ENCODE results near the gene MMAB.

Gene MMAB

GRCh38 chr12:109557805-109558204 is 15.5 kb downstream of the MMAB start:
- no peak for DNase-seq

- DNase-seq, result no peak
Observed at GRCh38 chr12:109557200-109557599, 16.1 kb downstream of the MMAB start.

- no peak for DNase-seq
Observed at GRCh38 chr12:109555431-109556315, 17.6 kb downstream of the MMAB start.

GRCh38 chr12:109554761-109555160 is 18.5 kb downstream of the MMAB start:
- no peak for DNase-seq

GRCh38 chr12:109553906-109554500 is 19.3 kb downstream of the MMAB start:
- no peak for DNase-seq

GRCh38 chr12:109553483-109553882 is 19.8 kb downstream of the MMAB start:
- no peak for DNase-seq

GRCh38 chr12:109552971-109553370 is 20.3 kb downstream of the MMAB start:
- no peak for DNase-seq

GRCh38 chr12:109551108-109551507 is 22.2 kb downstream of the MMAB start:
- no peak for DNase-seq

GRCh38 chr12:109550281-109550680 is 23.0 kb downstream of the MMAB start:
- no peak for DNase-seq

GRCh38 chr12:109549613-109550270 is 23.6 kb downstream of the MMAB start:
- no peak for DNase-seq

GRCh38 chr12:109548258-109548657 is 25.0 kb downstream of the MMAB start:
- DNase-seq, result no peak

- no peak for DNase-seq
Observed at GRCh38 chr12:109547286-109547685, 26.0 kb downstream of the MMAB start.

GRCh38 chr12:109545826-109546225 is 27.5 kb downstream of the MMAB start:
- DNase-seq, result no peak

GRCh38 chr12:109544955-109545531 is 28.3 kb downstream of the MMAB start:
- peak; percentile 14 to 30 for DNase-seq

- DNase-seq, result no peak
Observed at GRCh38 chr12:109542876-109543275, 30.4 kb downstream of the MMAB start.

GRCh38 chr12:109542014-109542413 is 31.3 kb downstream of the MMAB start:
- DNase-seq, result no peak

GRCh38 chr12:109541413-109541726 is 31.9 kb downstream of the MMAB start:
- no peak for DNase-seq

- DNase-seq, result no peak
Observed at GRCh38 chr12:109540526-109541412, 32.5 kb downstream of the MMAB start.

- no peak for DNase-seq
Observed at GRCh38 chr12:109539508-109539907, 33.8 kb downstream of the MMAB start.

GRCh38 chr12:109538191-109538863 is 35.0 kb downstream of the MMAB start:
- no peak for DNase-seq

GRCh38 chr12:109537136-109537535 is 36.2 kb downstream of the MMAB start:
- no peak for DNase-seq

GRCh38 chr12:109535863-109536250 is 37.4 kb downstream of the MMAB start:
- DNase-seq, result no peak

Data from CD4-positive, alpha-beta T cell treated with Interferon alpha-2 for 1 hour (primary cell).